Measurements from ENCODE around the gene SPEN.

SPEN gene

DNA sequence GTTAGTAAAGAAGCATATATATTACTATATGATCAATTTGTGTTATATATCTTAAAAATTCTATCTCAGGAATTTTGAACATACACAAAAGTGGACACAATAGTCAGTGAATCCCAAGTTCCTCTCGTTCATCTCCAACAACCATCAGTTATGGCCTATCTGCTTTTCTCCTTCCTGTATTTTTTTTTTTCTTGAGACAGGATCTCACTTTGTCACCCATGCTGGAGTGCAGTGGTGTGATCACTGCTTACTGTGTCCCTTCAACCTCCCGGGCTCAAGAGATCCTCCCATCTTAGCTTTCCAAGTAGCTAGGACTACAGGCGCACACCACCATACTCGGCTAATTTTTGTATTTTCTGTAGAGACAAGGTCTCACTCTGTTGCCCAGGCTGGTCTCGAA, 9.4 kb downstream of the SPEN start:
- CTCF ChIA-PET, result no interaction called here
- no peaks in the 10 kb centered on the region for H3K9me3 Mint-ChIP-seq
- H3K36me3 Mint-ChIP-seq, result peaks cover 3% of the 10 kb centered on the region
- no peaks in the 10 kb centered on the region for H3K27me3 Mint-ChIP-seq
- no peak overlapping the region for H3K4me3 Mint-ChIP-seq
- DNase-seq, result no peak
- H3K4me1 Mint-ChIP-seq, result peaks cover 21% of the 10 kb centered on the region
- H3K27ac Mint-ChIP-seq, result no peak overlapping the region

GRCh38 chr1:15858069-15858670, 10.7 kb downstream of the SPEN start:
- Mint-ChIP-seq H3K27me3 (no peaks in the 10 kb centered on the region), H3K4me1 (peaks cover 13% of the 10 kb centered on the region)

DNA sequence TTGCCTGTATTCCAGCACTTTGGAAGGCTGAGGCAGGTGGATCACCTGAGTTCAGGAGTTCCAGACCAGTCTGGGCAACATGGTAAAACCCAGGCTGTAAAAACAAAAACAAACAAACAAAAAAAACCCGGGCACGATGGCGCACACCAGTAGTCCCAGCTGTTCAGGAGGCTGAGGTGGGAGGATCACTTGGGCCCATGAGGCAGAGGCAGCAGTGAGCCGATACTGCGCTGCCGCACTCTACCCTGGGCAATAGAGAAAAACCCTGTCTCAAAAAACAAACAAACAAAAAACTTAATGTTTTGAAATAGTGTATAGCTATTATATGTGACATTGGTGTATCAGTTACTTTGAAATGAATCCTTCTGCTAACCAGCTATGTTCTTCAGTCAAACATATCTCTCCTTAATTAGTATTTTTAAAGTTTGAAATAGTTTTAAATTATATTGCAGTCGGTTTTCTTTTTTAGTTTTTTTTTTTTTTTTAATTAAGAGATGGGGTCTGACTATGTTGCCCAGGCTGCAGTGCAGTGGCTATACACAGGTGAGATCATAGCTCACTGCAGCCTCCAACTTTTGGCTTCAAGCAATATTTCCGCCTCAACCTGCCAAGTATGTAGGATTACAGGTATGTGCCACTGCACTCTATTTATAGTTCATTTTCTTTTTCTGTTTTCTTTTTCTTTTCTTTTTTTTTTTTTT, 11.3 kb downstream of the SPEN start:
- H3K4me3 Mint-ChIP-seq, result no peak overlapping the region
- no peak for DNase-seq
- CTCF ChIA-PET, result no interaction called here
- peaks cover 13% of the 10 kb centered on the region for H3K4me1 Mint-ChIP-seq
- no peak overlapping the region for H3K27ac Mint-ChIP-seq
- H3K36me3 Mint-ChIP-seq, result peaks cover 1% of the 10 kb centered on the region
- no peaks in the 10 kb centered on the region for H3K9me3 Mint-ChIP-seq
- no peaks in the 10 kb centered on the region for H3K27me3 Mint-ChIP-seq

More at GRCh38 chr1:15858069-15858670, 10.7 kb downstream of the SPEN start:
- Mint-ChIP-seq H3K27ac (peak overlapping the region; percentile 2), H3K4me3 (no peak overlapping the region), H3K9me3 (no peaks in the 10 kb centered on the region), H3K36me3 (peaks cover 1% of the 10 kb centered on the region)
- no peak for DNase-seq
- CTCF ChIA-PET, result no interaction called here

- Mint-ChIP-seq H3K27ac (no peak overlapping the region), H3K27me3 (no peaks in the 10 kb centered on the region), H3K9me3 (no peaks in the 10 kb centered on the region)
These were observed 15.8 kb downstream of the SPEN start for GRCh38 chr1:15863156-15863901.

GRCh38 chr1:15866721-15867201, 19.3 kb downstream of the SPEN start:
- no peak for DNase-seq
- H3K36me3 Mint-ChIP-seq, result peaks cover 5% of the 10 kb centered on the region
- H3K9me3 Mint-ChIP-seq, result no peaks in the 10 kb centered on the region
- no peak overlapping the region for H3K27ac Mint-ChIP-seq
- CTCF ChIA-PET, result interaction anchor here (1.3 kb wide), 1 partner anchor 75 kb away, joined by 4 read pairs; no protein-coding TSS in a partner anchor
- H3K4me1 Mint-ChIP-seq, result peaks cover 17% of the 10 kb centered on the region
- no peak overlapping the region for H3K4me3 Mint-ChIP-seq
- no peaks in the 10 kb centered on the region for H3K27me3 Mint-ChIP-seq

More at GRCh38 chr1:15863156-15863901, 15.8 kb downstream of the SPEN start:
- no peak for DNase-seq
- Mint-ChIP-seq H3K36me3 (no peaks in the 10 kb centered on the region), H3K4me1 (peaks cover 12% of the 10 kb centered on the region), H3K4me3 (no peak overlapping the region)
- CTCF ChIA-PET, result no interaction called here

DNA sequence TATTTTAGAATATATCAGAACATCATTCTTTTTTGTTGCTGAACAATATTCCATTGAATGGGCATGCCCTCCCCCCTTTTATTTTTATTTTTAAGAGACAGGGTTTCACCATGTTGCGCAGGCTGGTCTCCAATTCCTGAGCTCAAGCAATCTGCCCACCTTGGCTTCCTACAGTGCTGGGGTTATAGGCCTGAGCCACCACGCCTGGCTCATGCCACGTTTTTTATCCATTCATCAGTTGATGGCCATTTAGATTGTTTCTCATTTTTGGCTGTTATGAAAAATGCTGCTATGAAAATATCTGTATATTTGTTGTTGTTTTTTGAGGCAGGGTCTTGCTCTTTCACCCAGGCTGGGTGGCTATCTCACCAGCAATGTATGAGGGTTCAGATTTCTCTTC, 19.8 kb downstream of the SPEN start:
- no peaks in the 10 kb centered on the region for H3K9me3 Mint-ChIP-seq
- no peaks in the 10 kb centered on the region for H3K27me3 Mint-ChIP-seq
- no peak overlapping the region for H3K27ac Mint-ChIP-seq
- CTCF ChIA-PET, result no interaction called here
- no peak overlapping the region for H3K4me3 Mint-ChIP-seq
- no peak for DNase-seq
- H3K36me3 Mint-ChIP-seq, result peaks cover 5% of the 10 kb centered on the region
- H3K4me1 Mint-ChIP-seq, result peaks cover 17% of the 10 kb centered on the region

DNA sequence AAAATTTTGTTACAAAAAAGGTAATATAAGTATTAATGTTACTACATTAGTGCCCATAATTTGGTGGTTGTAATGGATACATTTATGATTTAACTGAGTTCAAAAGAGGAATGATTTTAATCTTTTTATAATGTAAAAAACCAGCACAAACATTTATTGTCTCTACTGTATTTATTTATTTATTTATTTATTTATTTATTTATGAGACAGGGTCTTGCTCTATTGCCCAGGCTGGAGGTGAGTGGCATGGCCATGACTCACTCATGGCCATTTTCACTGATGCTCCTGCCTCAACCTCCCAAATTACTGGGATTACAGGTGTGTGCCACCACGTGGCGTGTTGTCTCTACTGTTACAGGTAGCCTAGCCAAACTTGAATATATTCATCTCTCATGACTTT, 21.9 kb downstream of the SPEN start:
- Mint-ChIP-seq H3K9me3 (no peaks in the 10 kb centered on the region), H3K4me1 (peaks cover 19% of the 10 kb centered on the region), H3K36me3 (peaks cover 22% of the 10 kb centered on the region), H3K27ac (no peak overlapping the region), H3K27me3 (no peaks in the 10 kb centered on the region), H3K4me3 (no peak overlapping the region)
- CTCF ChIA-PET, result no interaction called here
- DNase-seq, result no peak

GRCh38 chr1:15870421-15870820, 22.9 kb downstream of the SPEN start:
- CTCF ChIA-PET, result interaction anchor here (1.0 to 1.3 kb wide), 2 partner anchors 8 to 9 kb away, joined by 3 read pairs; no protein-coding TSS in a partner anchor
- Mint-ChIP-seq H3K36me3 (peaks cover 28% of the 10 kb centered on the region), H3K9me3 (no peaks in the 10 kb centered on the region), H3K27me3 (no peaks in the 10 kb centered on the region), H3K4me1 (peaks cover 19% of the 10 kb centered on the region), H3K27ac (no peak overlapping the region), H3K4me3 (no peak overlapping the region)
- DNase-seq, result no peak

DNA sequence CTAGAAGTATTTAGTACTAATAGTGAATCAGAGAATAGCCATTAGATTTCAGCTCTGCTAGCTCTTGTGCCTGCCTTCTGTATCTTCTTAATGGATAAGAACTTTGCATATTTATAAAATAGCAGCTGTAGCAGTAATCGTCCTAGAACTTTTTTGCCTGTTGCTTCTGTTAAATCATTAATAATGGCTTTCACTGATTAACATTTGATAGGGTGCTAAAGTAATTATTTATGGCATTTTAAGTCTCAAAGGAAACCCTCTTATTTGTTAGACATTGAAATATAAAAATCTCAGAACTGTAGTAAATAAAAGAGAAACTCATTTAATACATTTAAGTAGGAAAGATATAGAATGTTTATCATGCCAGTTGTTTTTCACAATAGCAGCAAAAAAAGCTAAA, 27.0 kb downstream of the SPEN start:
- no peaks in the 10 kb centered on the region for H3K9me3 Mint-ChIP-seq
- no peak overlapping the region for H3K4me3 Mint-ChIP-seq
- no peak for DNase-seq
- H3K4me1 Mint-ChIP-seq, result peaks cover 10% of the 10 kb centered on the region
- H3K36me3 Mint-ChIP-seq, result peaks cover 40% of the 10 kb centered on the region
- no peak overlapping the region for H3K27ac Mint-ChIP-seq
- H3K27me3 Mint-ChIP-seq, result no peaks in the 10 kb centered on the region
- CTCF ChIA-PET, result interaction anchor here (1.5 kb wide), 1 partner anchor 83 kb away, joined by 4 read pairs; no protein-coding TSS in a partner anchor

DNA sequence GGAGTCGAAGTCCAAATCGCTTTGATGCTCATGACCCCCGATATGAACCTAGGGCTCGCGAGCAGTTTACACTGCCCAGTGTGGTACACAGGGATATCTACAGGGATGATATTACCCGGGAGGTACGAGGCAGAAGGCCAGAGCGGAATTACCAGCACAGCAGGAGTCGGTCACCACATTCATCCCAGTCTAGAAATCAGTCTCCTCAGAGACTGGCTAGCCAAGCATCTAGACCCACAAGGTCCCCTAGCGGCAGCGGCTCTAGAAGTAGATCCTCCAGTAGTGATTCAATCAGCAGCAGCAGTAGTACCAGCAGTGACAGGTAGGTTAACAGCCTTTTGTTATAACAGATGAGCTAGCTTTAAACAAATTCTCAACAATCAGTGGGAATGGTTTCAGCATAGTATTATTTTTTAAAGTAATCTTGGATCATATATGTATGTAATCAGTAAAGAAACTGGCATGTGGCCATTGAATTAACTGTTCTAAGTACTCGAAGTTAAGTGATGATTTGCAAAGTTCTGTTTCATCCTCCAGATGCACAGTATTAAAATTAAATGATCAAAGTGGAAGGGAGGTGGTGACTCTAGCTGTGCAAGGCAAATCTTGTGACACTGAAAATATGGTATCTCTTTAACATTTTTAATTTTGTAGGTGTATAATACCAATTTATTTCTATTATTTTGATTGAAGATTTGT, 29.0 kb downstream of the SPEN start:
- Mint-ChIP-seq H3K27me3 (no peaks in the 10 kb centered on the region), H3K9me3 (no peaks in the 10 kb centered on the region), H3K27ac (no peak overlapping the region), H3K4me3 (no peak overlapping the region), H3K4me1 (peaks cover 3% of the 10 kb centered on the region), H3K36me3 (peaks cover 47% of the 10 kb centered on the region)
- CTCF ChIA-PET, result interaction anchor here (1.2 kb wide), 1 partner anchor 11 kb away, joined by 3 read pairs; no protein-coding TSS in a partner anchor
- no peak for DNase-seq

GRCh38 chr1:15881961-15882360, 34.5 kb downstream of the SPEN start:
- H3K27ac Mint-ChIP-seq, result no peak overlapping the region
- no peak for DNase-seq

GRCh38 chr1:15882665-15883064, 35.2 kb downstream of the SPEN start:
- Mint-ChIP-seq H3K27ac (no peak overlapping the region), H3K27me3 (no peaks in the 10 kb centered on the region), H3K36me3 (peaks cover 24% of the 10 kb centered on the region), H3K4me3 (no peak overlapping the region), H3K9me3 (no peaks in the 10 kb centered on the region), H3K4me1 (peaks cover 42% of the 10 kb centered on the region)
- no peak for DNase-seq
- CTCF ChIA-PET, result interaction anchor here (1.2 kb wide), 1 partner anchor 67 kb away, joined by 3 read pairs; no protein-coding TSS in a partner anchor

More at GRCh38 chr1:15881961-15882360, 34.5 kb downstream of the SPEN start:
- H3K4me1 Mint-ChIP-seq, result peaks cover 42% of the 10 kb centered on the region
- no peak overlapping the region for H3K4me3 Mint-ChIP-seq
- no peaks in the 10 kb centered on the region for H3K27me3 Mint-ChIP-seq
- no peaks in the 10 kb centered on the region for H3K9me3 Mint-ChIP-seq
- H3K36me3 Mint-ChIP-seq, result peaks cover 24% of the 10 kb centered on the region
- CTCF ChIA-PET, result no interaction called here

DNA sequence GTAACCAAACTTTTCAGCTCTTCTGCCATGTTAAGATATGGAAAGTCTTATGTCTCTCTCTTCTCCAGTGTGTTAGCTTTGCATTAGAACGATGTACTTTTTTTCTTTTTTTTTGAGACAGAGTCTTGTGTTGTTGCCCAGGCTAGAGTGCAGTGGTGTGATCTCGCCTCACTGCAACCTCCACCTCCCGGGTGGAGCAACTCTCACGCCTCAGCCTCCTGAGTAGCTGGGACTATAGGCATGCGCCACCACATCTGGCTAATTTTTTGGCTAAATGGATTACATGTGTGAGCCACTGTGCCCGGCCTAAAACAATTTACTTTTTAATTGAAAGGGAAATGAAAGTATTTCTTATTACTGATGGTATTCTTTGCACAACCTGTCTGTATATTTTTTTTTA, 35.8 kb downstream of the SPEN start:
- Mint-ChIP-seq H3K36me3 (peaks cover 24% of the 10 kb centered on the region), H3K27me3 (no peaks in the 10 kb centered on the region), H3K4me1 (peaks cover 42% of the 10 kb centered on the region), H3K27ac (peak overlapping the region; percentile 28), H3K4me3 (no peak overlapping the region), H3K9me3 (no peaks in the 10 kb centered on the region)
- CTCF ChIA-PET, result interaction anchor here (1.2 kb wide), 1 partner anchor 68 kb away, joined by 3 read pairs; no protein-coding TSS in a partner anchor
- no peak for DNase-seq

GRCh38 chr1:15884477-15884876, 37.0 kb downstream of the SPEN start:
- H3K27ac Mint-ChIP-seq, result no peak overlapping the region
- H3K9me3 Mint-ChIP-seq, result no peaks in the 10 kb centered on the region
- CTCF ChIA-PET, result no interaction called here
- no peaks in the 10 kb centered on the region for H3K27me3 Mint-ChIP-seq
- DNase-seq, result no peak
- peaks cover 22% of the 10 kb centered on the region for H3K36me3 Mint-ChIP-seq
- H3K4me3 Mint-ChIP-seq, result no peak overlapping the region
- H3K4me1 Mint-ChIP-seq, result peaks cover 40% of the 10 kb centered on the region

Data from activated naive CD4-positive, alpha-beta T cell treated with anti-CD3 and anti-CD28 coated beads, Interleukin-2, amount 10 ng/mL, durations not matched to agents 7 days and 5 days (primary cell).